A549 treated with CORT108297 at 1 μM for 4 hours (cell line): ENCODE results near the gene GRN. TPM values are rescaled to one million over a fixed set of nuclear protein-coding genes. Genes with fewer than 3 reads are reported as not detected.

Experiments
- total RNA-seq: library from RNA; stranded (reverse); fragments of 200-300 nt; extraction: Qiagen RNA extraction; gene quantifications from 5 replicates; pipeline ENCODE4 v1.2.3, GENCODE V29; 2022

The GRN gene
- total RNA-seq, result 215 to 265 TPM (median 248 TPM) in 5 replicates

DNA sequence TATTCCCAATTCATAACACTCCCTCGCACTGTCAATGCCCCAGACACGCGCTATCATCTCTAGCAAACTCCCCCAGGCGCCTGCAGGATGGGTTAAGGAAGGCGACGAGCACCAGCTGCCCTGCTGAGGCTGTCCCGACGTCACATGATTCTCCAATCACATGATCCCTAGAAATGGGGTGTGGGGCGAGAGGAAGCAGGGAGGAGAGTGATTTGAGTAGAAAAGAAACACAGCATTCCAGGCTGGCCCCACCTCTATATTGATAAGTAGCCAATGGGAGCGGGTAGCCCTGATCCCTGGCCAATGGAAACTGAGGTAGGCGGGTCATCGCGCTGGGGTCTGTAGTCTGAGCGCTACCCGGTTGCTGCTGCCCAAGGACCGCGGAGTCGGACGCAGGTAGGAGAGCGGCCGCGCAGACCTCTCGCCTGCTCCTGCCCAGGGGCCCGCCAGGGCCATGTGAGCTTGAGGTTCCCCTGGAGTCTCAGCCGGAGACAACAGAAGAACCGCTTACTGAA, at the start of gene GRN:
Gene GRN (plus strand): TSS at position 364 of the 515 bp plus-strand sequence. CDS start 3,863 bp downstream, outside the sequence.

DNA sequence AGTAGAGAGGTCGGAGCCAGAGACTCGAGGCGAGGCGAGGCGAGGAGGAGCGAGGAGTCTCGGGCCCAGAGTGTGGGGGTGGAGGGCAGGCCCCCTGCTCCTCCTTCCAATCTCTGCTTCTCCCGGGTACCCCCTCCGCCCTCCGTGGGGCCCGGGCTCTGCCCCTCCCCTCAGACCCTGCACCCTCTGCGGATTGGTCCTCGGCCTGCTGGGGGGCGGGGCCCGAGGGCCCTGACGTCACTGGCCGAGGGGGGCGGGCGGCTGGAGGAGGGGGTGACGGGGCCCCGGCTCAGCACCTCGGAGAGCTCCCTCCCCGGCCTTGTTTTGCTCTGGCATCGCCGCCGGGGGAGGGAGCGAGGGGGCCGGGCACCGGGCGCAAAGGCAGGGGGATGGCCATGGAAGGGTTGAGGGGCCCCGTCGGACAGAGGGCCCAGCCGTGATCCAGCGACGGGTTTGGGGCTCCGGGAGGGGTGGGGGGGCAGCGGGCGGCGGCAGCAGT, 36.7 kb upstream of the GRN start, which contains the start of gene RUNDC3A:
Gene RUNDC3A (plus strand): TSS at position 282 of the 499 bp plus-strand sequence. CDS start 232 bp downstream, outside the sequence.

GRCh38 chr17:44324571-44325275, 20.4 kb upstream of the GRN start, which contains the start of gene SLC25A39:
SLC25A39 (minus strand) TSS chr17:44324823; CDS start chr17:44323562, 1,261 bp downstream.

GRCh38 chr17:44363613-44364159, 18.6 kb downstream of the GRN start, which contains the start of gene FAM171A2:
FAM171A2 (minus strand) TSS chr17:44363853; CDS start chr17:44363714, 139 bp downstream.

DNA sequence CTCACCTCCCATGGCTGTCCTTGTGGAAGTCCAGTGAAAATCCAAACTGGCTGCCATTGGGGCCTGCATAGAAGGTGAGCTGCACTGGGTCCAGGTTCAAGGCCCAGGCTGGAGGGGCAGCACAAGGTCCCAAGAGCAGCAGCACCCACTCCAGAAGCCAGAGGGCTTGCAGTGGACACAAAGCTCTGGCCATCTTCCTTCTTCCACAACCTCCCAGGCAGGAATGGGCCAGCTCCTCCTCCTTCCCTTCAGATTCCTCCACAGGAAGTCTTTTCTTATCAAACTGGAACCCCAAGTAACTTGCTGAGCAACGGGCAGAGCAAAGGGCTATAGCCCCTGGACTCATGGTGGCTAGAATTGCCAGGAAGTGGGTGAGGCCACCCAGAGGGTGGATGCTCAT, 44.2 kb downstream of the GRN start, which contains the start of gene ITGA2B:
Gene ITGA2B (minus strand): TSS at position 369 of the 400 bp plus-strand sequence. CDS start 176 bp downstream, at position 193.

Other genes with a start within 250 kb of the GRN start
- 13.6 to 17.2 TPM (median 15.6 TPM) in 5 replicates for gene HDAC5, start 221.7 kb upstream of the GRN start, total RNA-seq
- gene HROB, start 203.4 kb upstream of the GRN start, total RNA-seq, result 8.9 to 10.6 TPM (median 9.4 TPM) in 5 replicates
- 0.04 to 0.08 TPM (median 0.05 TPM) in 3 of 5 replicates, not detected in the others for gene ASB16, start 174.6 kb upstream of the GRN start, total RNA-seq
- gene TMUB2, start 158.3 kb upstream of the GRN start, total RNA-seq, result 36.3 to 46.3 TPM (median 45.0 TPM) in 5 replicates
- 51.9 to 71.6 TPM (median 67.8 TPM) in 5 replicates for gene ATXN7L3, start 145.4 kb upstream of the GRN start, total RNA-seq
- 97.8 to 105 TPM (median 100 TPM) in 5 replicates for gene UBTF, start 125.6 kb upstream of the GRN start, total RNA-seq
- gene SLC4A1, start 77.2 kb upstream of the GRN start, total RNA-seq, result 0.01 TPM in 1 of 5 replicates, not detected in the others
- 0.55 to 1.3 TPM (median 0.57 TPM) in 5 replicates for gene RUNDC3A, start 36.7 kb upstream of the GRN start, total RNA-seq
- 144 to 215 TPM (median 212 TPM) in 5 replicates for gene SLC25A39, start 20.5 kb upstream of the GRN start, total RNA-seq
- gene FAM171A2, start 18.6 kb downstream of the GRN start, total RNA-seq, result 2.5 to 5.2 TPM (median 4.2 TPM) in 5 replicates
- 0.78 to 1.9 TPM (median 1.6 TPM) in 5 replicates for gene ITGA2B, start 44.3 kb downstream of the GRN start, total RNA-seq
- gene GPATCH8, start 158.1 kb downstream of the GRN start, total RNA-seq, result 17.1 to 22.9 TPM (median 21.7 TPM) in 5 replicates
- 28.5 to 50.4 TPM (median 43.5 TPM) in 5 replicates for gene FZD2, start 212.2 kb downstream of the GRN start, total RNA-seq